GM10248 (cell line): ENCODE data around the gene ZCCHC12.

Source experiments
- CTCF ChIA-PET: fragments of 300-600 bp; sonication (Branson Sonifier 250); formaldehyde crosslinking; extraction: SDS; loops from one replicate; lab custom pipeline; 2021; ENCODE audit warnings: antibody characterized with exemption; lab: Yijun Ruan, JAX
- POLR2A ChIA-PET: fragments of 350-650 bp; sonication (Branson Sonifier 250); formaldehyde crosslinking; extraction: SDS; loops from one replicate; lab custom pipeline; 2020; ENCODE audit warnings: antibody characterized with exemption; lab: Yijun Ruan, JAX
- DNase-seq: peaks from one replicate; pipeline ENCODE4 v3.0.0; 2012; ENCODE audit errors: extremely low spot score
- TF ChIP-seq, protein P1 (sequence below): IDR thresholded peaks from 2 replicates; pipeline ENCODE4 v1.5.1; 2012; ENCODE audit warnings: mild to moderate bottlenecking, low read depth; ENCODE audit errors: extremely low read depth, missing control alignments, control extremely low read depth

ZCCHC12 gene

DNA sequence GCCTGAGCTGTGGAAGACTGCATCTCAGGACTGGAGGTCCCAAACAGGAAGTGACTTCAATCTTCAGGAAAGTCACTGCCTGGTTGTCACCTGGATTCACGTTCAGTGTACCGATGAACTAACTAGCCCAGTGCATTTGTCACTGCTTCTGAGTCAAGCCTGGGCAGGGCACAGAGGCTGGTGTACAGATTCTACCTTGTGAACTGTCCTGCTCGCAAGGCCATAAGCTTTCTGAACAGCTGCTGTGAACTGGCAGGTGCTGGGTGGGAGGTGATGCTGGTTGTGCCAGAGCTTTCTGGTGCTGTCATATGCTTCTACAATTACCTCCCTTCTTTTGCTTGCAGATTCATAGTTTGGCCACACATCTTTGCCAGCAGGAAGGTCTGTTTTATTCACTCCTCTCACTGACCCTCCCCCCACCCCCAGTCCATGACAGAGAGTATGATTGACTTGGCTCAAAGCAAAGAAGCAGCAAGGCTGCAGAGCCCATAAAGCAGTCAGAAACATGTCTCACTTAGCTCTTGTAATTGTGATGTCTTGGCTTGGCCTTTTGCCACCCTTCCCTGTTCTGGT is 40.5 kb downstream of the ZCCHC12 start:
- DNase-seq = no peak
- ChIA-PET CTCF (no interaction called here), POLR2A (no interaction called here)
- TF ChIP-seq, protein P1, sequence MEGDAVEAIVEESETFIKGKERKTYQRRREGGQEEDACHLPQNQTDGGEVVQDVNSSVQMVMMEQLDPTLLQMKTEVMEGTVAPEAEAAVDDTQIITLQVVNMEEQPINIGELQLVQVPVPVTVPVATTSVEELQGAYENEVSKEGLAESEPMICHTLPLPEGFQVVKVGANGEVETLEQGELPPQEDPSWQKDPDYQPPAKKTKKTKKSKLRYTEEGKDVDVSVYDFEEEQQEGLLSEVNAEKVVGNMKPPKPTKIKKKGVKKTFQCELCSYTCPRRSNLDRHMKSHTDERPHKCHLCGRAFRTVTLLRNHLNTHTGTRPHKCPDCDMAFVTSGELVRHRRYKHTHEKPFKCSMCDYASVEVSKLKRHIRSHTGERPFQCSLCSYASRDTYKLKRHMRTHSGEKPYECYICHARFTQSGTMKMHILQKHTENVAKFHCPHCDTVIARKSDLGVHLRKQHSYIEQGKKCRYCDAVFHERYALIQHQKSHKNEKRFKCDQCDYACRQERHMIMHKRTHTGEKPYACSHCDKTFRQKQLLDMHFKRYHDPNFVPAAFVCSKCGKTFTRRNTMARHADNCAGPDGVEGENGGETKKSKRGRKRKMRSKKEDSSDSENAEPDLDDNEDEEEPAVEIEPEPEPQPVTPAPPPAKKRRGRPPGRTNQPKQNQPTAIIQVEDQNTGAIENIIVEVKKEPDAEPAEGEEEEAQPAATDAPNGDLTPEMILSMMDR = no peak

DNA sequence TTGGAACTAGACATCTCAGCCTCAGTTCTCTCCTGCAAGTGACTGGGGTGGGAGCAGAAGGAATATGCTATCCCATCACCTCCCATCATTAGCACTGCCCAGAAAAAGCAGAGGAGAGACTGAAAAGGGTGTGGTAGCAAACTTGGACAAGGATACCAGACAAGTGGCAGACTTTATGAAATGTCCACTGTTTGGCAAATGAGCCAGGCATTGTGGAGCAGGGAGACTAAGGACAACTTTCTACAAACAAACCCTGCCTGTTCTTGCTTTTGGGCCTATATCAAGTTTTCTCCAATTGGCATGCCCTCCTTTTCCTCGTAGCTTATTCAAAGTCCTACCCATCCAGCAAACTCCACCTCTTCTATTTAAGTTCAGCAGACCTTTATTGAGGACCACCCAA is 41.6 kb downstream of the ZCCHC12 start:
- ChIA-PET CTCF (no interaction called here), POLR2A (no interaction called here)
- TF ChIP-seq, protein P1 = no peak
- no peak for DNase-seq

DNA sequence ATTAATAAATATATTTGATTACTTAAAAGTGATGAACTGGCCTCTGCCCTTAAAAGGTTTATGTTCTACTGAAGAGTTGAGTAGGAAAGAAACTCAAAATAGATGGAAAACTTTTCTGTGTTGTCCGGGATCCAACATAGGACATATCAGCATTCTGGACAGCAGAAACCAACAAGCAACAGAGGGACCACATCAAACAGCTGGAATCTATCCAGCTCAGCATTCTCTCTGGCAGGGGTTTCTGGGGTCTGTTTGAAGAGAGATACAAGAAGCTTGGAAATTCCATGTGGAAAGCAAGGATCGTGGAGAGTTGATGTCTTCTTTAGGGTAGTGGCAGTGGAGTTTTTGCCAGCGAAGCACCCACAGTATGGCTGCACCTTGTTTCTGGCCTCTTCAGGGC is 43.6 kb downstream of the ZCCHC12 start:
- ChIA-PET POLR2A (no interaction called here), CTCF (no interaction called here)
- TF ChIP-seq, protein P1 = no peak
- no peak for DNase-seq

DNA sequence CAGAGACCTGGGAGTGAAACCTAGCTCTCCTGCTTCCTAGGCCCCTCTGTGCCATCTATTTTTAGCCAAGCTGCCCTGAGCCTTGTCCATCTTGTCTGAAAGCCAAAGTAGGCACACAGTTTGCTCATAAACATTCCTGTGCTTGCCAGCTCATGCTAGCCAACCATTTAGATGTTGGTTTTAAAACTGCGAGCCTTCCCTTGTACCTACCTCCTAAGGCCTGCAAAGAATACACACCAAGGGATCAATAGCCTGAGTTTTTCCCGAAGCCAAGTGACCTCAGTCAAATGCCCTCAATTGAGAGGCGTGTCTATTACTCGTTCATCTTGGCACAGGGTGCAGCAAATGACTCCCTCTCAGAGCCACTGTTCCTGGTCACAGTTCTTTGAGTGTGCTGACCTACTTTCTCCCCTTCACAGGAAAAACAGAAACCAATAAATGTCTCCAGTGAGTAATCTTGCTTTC is 48.5 kb downstream of the ZCCHC12 start:
- DNase-seq = no peak
- POLR2A ChIA-PET = no interaction called here
- CTCF ChIA-PET = no interaction called here
- TF ChIP-seq, protein P1 = no peak
